ENCODE results near the gene ZNF530. TPM values are rescaled to one million over a fixed set of nuclear protein-coding genes. Genes with fewer than 3 reads are reported as not detected.
A peak's percentile ranks its signal among the peaks of the same experiment; 100 is the strongest.

Gene ZNF530
- 11.1 and 16.2 TPM in 2 replicates for total RNA-seq (2014; rRNA removed)
- polyA plus RNA-seq (2012): 3.3 TPM

GRCh38 chr19:57599761-57600383 is at the start of gene ZNF530:
Gene ZNF530 (plus strand): TSS chr19:57599885. CDS start chr19:57604346, 4,461 bp downstream.
- peak; percentile 91 for DNase-seq (ENCODE audit: low read depth)

GRCh38 chr19:57552432-57552831 is 47.3 kb upstream of the ZNF530 start:
- no peak for DNase-seq (ENCODE audit: low read depth)

- no peak for DNase-seq (ENCODE audit: low read depth)
Measured at GRCh38 chr19:57557659-57558058, 42.0 kb upstream of the ZNF530 start.

GRCh38 chr19:57558525-57558924 is 41.2 kb upstream of the ZNF530 start:
- DNase-seq (ENCODE audit: low read depth): peak; percentile 27

- DNase-seq (ENCODE audit: low read depth): peak; percentile 48
Measured at GRCh38 chr19:57559008-57559403, 40.7 kb upstream of the ZNF530 start.

- peak; percentile 84 for DNase-seq (ENCODE audit: low read depth)
Measured at GRCh38 chr19:57559404-57560025, 40.2 kb upstream of the ZNF530 start, which contains the start of gene ZNF550. Gene ZNF550 (minus strand): TSS chr19:57559863. CDS start chr19:57559682, 181 bp downstream.

- DNase-seq (ENCODE audit: low read depth): peak; percentile 78
Measured at GRCh38 chr19:57560049-57560491, 39.6 kb upstream of the ZNF530 start.

- DNase-seq (ENCODE audit: low read depth): no peak
Measured at GRCh38 chr19:57563547-57563946, 36.1 kb upstream of the ZNF530 start.

GRCh38 chr19:57566396-57567265 is 33.1 kb upstream of the ZNF530 start:
- DNase-seq (ENCODE audit: low read depth): peak; percentile 48

- DNase-seq (ENCODE audit: low read depth): no peak
Measured at GRCh38 chr19:57570707-57571106, 29.0 kb upstream of the ZNF530 start.

GRCh38 chr19:57572415-57572947 is 27.2 kb upstream of the ZNF530 start:
- DNase-seq (ENCODE audit: low read depth): no peak

- no peak for DNase-seq (ENCODE audit: low read depth)
Measured at GRCh38 chr19:57576661-57577060, 23.0 kb upstream of the ZNF530 start.

GRCh38 chr19:57578487-57579205 is 21.0 kb upstream of the ZNF530 start, which contains the start of gene ZNF416:
Gene ZNF416 (minus strand): TSS chr19:57578911. CDS start chr19:57578704, 207 bp downstream.
- peak; percentile 98 for DNase-seq (ENCODE audit: low read depth)

- no peak for DNase-seq (ENCODE audit: low read depth)
Measured at GRCh38 chr19:57583104-57583520, 16.6 kb upstream of the ZNF530 start.

- peak; percentile 81 for DNase-seq (ENCODE audit: low read depth)
Measured at GRCh38 chr19:57583521-57584416, 15.9 kb upstream of the ZNF530 start, which contains the start of gene ZIK1. Gene ZIK1 (plus strand): TSS chr19:57584145. CDS start chr19:57584357, 212 bp downstream.

GRCh38 chr19:57587529-57587928 is 12.2 kb upstream of the ZNF530 start:
- DNase-seq (ENCODE audit: low read depth): peak; percentile 90

- no peak for DNase-seq (ENCODE audit: low read depth)
Measured at GRCh38 chr19:57599377-57599760, 316 bp upstream of the ZNF530 start.

GRCh38 chr19:57606931-57607330 is 7.2 kb downstream of the ZNF530 start:
- no peak for DNase-seq (ENCODE audit: low read depth)

- DNase-seq (ENCODE audit: low read depth): no peak
Measured at GRCh38 chr19:57611113-57611512, 11.4 kb downstream of the ZNF530 start.
